NOMO-1 treated with dmso at 0.1 percent for 144 hours (cell line): Measurements from ENCODE around the gene UST.

Experiments used
- DNase-seq: peaks from one replicate; lab custom pipeline; 2025; ENCODE audit not compliant: unreplicated experiment; lab: John Stamatoyannopoulos, UW

Gene UST

GRCh38 chr6:148746363-148747144, at the start of gene UST:
UST (plus strand) TSS chr6:148747030; CDS start chr6:148747431, 401 bp downstream.
- DNase-seq = peak; percentile 43

GRCh38 chr6:148697895-148698440, 48.9 kb upstream of the UST start:
- DNase-seq = no peak

- DNase-seq = no peak
Observed at GRCh38 chr6:148698671-148699180, 48.1 kb upstream of the UST start.

- no peak for DNase-seq
Observed at GRCh38 chr6:148700047-148700715, 46.6 kb upstream of the UST start.

- no peak for DNase-seq
Observed at GRCh38 chr6:148700741-148701311, 46.0 kb upstream of the UST start.

GRCh38 chr6:148701375-148701774, 45.5 kb upstream of the UST start:
- no peak for DNase-seq

GRCh38 chr6:148703900-148704299, 42.9 kb upstream of the UST start:
- DNase-seq = no peak

- no peak for DNase-seq
Observed at GRCh38 chr6:148704400-148705246, 42.2 kb upstream of the UST start.

- DNase-seq = no peak
Observed at GRCh38 chr6:148708707-148709106, 38.1 kb upstream of the UST start.

GRCh38 chr6:148709577-148709976, 37.3 kb upstream of the UST start:
- DNase-seq = no peak

GRCh38 chr6:148711833-148712654, 34.8 kb upstream of the UST start:
- no peak for DNase-seq

GRCh38 chr6:148713033-148713738, 33.6 kb upstream of the UST start:
- DNase-seq = no peak

- DNase-seq = no peak
Observed at GRCh38 chr6:148713921-148714320, 32.9 kb upstream of the UST start.

- no peak for DNase-seq
Observed at GRCh38 chr6:148716811-148717210, 30.0 kb upstream of the UST start.

GRCh38 chr6:148720406-148720805, 26.4 kb upstream of the UST start:
- DNase-seq = no peak

- no peak for DNase-seq
Observed at GRCh38 chr6:148720897-148721296, 25.9 kb upstream of the UST start.

- no peak for DNase-seq
Observed at GRCh38 chr6:148723484-148723883, 23.3 kb upstream of the UST start.

GRCh38 chr6:148724428-148724827, 22.4 kb upstream of the UST start:
- no peak for DNase-seq

GRCh38 chr6:148727104-148727503, 19.7 kb upstream of the UST start:
- DNase-seq = no peak
